Measurements from ENCODE around the gene TAS1R1. TPM values are rescaled to one million over a fixed set of nuclear protein-coding genes. Genes with fewer than 3 reads are reported as not detected.

The TAS1R1 gene
- total RNA-seq, 1 experiment from 2014 or later: not detected

GRCh38 chr1:6512245-6512907 is 42.7 kb upstream of the TAS1R1 start:
- no peaks in the 10 kb centered on the region for H3K36me3 ChIP-seq (ENCODE audit: control insufficient read depth, insufficient read depth, low read length)
- in situ Hi-C loops (cut with HindIII; ENCODE audit: low pct_unique_long_range_greater_than_20kb, low sequenced_read_pairs): no loop called here
- H3K27ac ChIP-seq (ENCODE audit: low read length): no peak overlapping the region
- H3K9me3 ChIP-seq (ENCODE audit: control insufficient read depth, insufficient read depth, low read depth, low read length): no peaks in the 10 kb centered on the region
- no TSS peak for BruUV-seq (replicated peaks)
- ChIA-PET CTCF (no interaction called here), POLR2A (no interaction called here)
- intact Hi-C loops (cut with micrococcal nuclease; ENCODE audit: unreplicated experiment): no loop called here
- ATAC-seq: no peak
- TF ChIP-seq TCF7L2 (IDR thresholded peaks at IDR 0.05; ENCODE audit: low read depth, low read length) (no peak), SIN3A (IDR thresholded peaks at IDR 0.05; ENCODE audit: borderline replicate concordance, insufficient read depth, low read depth, low read length) (no peak), CTCF (IDR thresholded peaks at IDR 0.05) (no peak), REST (IDR thresholded peaks at IDR 0.05; ENCODE audit: insufficient read depth in 1 of 2, low read depth in 2 of 2, low read length in 1 of 2) (no peak), POLR2AphosphoS5 (IDR thresholded peaks at IDR 0.05; ENCODE audit: low read depth, low read length) (no peak)
- H3K27me3 ChIP-seq (ENCODE audit: control insufficient read depth, insufficient read depth, low read length): no peaks in the 10 kb centered on the region
- no peak overlapping the region for H3K4me3 ChIP-seq (ENCODE audit: low read depth in 2 of 2, low read length in 2 of 2)
- DNase-seq (ENCODE audit: low read depth, low spot score): no peak
- peaks cover 2% of the 10 kb centered on the region for H3K4me1 ChIP-seq (ENCODE audit: control insufficient read depth, insufficient read depth, low read length)

GRCh38 chr1:6512908-6513280 is 42.2 kb upstream of the TAS1R1 start:
- Histone ChIP-seq H3K36me3 (ENCODE audit: control insufficient read depth, insufficient read depth, low read length) (no peaks in the 10 kb centered on the region), H3K27ac (ENCODE audit: low read length) (no peak overlapping the region), H3K4me1 (ENCODE audit: control insufficient read depth, insufficient read depth, low read length) (peaks cover 4% of the 10 kb centered on the region), H3K27me3 (ENCODE audit: control insufficient read depth, insufficient read depth, low read length) (no peaks in the 10 kb centered on the region), H3K4me3 (ENCODE audit: low read depth in 2 of 2, low read length in 2 of 2) (no peak overlapping the region), H3K9me3 (ENCODE audit: control insufficient read depth, insufficient read depth, low read depth, low read length) (no peaks in the 10 kb centered on the region)
- ChIA-PET POLR2A (no interaction called here), CTCF (no interaction called here)
- ATAC-seq: no peak
- TF ChIP-seq POLR2AphosphoS5 (IDR thresholded peaks at IDR 0.05; ENCODE audit: low read depth, low read length) (no peak), CTCF (IDR thresholded peaks at IDR 0.05) (no peak), REST (IDR thresholded peaks at IDR 0.05; ENCODE audit: insufficient read depth in 1 of 2, low read depth in 2 of 2, low read length in 1 of 2) (no peak), SIN3A (IDR thresholded peaks at IDR 0.05; ENCODE audit: borderline replicate concordance, insufficient read depth, low read depth, low read length) (no peak)
- intact Hi-C loops (cut with micrococcal nuclease; ENCODE audit: unreplicated experiment): no loop called here
- in situ Hi-C loops (cut with HindIII; ENCODE audit: low pct_unique_long_range_greater_than_20kb, low sequenced_read_pairs): no loop called here
- no TSS peak for BruUV-seq (replicated peaks)
- no peak for DNase-seq (ENCODE audit: low read depth, low spot score)

All from Panc1 (cell line).